ENCODE data around the gene SMIM44.
A peak's percentile ranks its signal among the peaks of the same experiment; 100 is the strongest.

Gene SMIM44

DNA sequence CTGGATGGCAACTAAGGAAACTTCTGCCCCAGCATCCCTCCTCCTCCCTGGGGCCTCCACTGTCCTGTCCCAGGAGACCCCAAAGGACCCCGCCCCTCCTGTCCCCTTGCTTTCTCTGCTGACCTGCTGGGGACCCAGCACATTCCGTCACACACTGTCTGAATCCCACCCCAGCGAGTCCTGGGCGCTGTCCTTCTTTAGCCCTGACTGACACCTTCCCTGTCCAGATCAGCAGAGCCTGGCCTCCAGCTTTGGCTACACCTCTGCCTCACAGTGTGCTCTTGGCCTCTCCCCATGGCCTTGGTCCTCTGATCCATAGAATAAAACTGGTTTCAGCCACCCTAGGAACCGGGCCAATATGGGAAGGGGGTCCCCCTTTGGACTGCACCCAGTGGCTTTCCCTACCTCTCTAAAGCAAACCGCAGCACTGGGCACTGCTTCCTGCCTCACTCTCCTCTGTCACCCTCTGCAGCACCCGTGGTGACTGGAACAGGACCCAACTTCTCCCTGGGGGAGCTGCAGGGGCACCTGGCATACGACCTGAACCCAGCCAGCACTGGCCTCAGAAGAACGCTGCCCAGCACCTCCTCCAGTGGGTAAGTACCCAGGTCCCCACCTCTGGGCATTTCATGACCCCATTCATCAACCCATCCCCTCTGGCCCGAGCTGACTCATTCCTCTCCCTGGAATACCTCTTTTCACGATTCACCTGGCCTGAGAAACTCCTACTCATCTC lies 49.3 kb downstream of the SMIM44 start:
- H3K27me3 Mint-ChIP-seq (ENCODE audit: low read depth, poor library complexity) = peaks cover 4% of the 10 kb centered on the region
- peaks cover 9% of the 10 kb centered on the region for H3K36me3 Mint-ChIP-seq (ENCODE audit: low read depth)

DNA sequence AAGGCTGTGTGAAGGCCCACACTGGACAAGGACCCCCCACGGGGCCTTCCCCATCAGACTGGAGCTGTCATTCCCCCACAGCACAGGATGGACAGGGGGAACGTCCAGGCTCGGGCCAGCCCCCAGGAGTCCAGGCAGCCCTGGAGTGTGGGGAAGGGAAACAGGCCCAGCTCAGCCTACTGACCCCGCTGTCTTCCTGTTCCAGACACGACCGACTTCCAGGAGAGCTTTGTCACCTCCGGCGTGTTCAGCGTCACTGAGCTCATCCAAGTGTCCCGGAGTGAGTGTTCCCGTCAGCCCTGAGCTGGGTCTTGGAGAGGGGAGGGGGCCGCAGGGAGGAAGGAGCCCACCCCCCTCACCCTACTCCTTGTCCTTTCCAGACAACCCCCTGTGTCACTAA lies 49.9 kb downstream of the SMIM44 start:
- DNase-seq = no peak
- TF ChIP-seq, protein P1, sequence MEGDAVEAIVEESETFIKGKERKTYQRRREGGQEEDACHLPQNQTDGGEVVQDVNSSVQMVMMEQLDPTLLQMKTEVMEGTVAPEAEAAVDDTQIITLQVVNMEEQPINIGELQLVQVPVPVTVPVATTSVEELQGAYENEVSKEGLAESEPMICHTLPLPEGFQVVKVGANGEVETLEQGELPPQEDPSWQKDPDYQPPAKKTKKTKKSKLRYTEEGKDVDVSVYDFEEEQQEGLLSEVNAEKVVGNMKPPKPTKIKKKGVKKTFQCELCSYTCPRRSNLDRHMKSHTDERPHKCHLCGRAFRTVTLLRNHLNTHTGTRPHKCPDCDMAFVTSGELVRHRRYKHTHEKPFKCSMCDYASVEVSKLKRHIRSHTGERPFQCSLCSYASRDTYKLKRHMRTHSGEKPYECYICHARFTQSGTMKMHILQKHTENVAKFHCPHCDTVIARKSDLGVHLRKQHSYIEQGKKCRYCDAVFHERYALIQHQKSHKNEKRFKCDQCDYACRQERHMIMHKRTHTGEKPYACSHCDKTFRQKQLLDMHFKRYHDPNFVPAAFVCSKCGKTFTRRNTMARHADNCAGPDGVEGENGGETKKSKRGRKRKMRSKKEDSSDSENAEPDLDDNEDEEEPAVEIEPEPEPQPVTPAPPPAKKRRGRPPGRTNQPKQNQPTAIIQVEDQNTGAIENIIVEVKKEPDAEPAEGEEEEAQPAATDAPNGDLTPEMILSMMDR (IDR thresholded peaks at IDR 0.05) = no peak
- Mint-ChIP-seq H3K27me3 (ENCODE audit: low read depth, poor library complexity) (peaks cover 4% of the 10 kb centered on the region), H3K4me1 (peaks cover 16% of the 10 kb centered on the region), H3K27ac (no peak overlapping the region), H3K4me3 (no peak overlapping the region), H3K36me3 (ENCODE audit: low read depth) (peaks cover 9% of the 10 kb centered on the region), H3K9me3 (peaks cover 3% of the 10 kb centered on the region)

More for the DNA sequence above, 49.3 kb downstream of the SMIM44 start:
- Mint-ChIP-seq H3K9me3 (peaks cover 3% of the 10 kb centered on the region), H3K4me3 (peak overlapping the region; percentile 95), H3K27ac (no peak overlapping the region), H3K4me1 (peaks cover 9% of the 10 kb centered on the region)
- DNase-seq = no peak
- TF ChIP-seq, protein P1 (IDR thresholded peaks at IDR 0.05) = no peak
